NAMALWA (cell line): ENCODE results near the gene UBE2I.
A peak's percentile ranks its signal among the peaks of the same experiment; 100 is the strongest.

ENCODE experiments used
- DNase-seq: peaks from one replicate; pipeline ENCODE4 v3.0.0-alpha.2; 2015; ENCODE audit warnings: low spot score

The UBE2I gene

GRCh38 chr16:1330931-1331711 lies 21.7 kb downstream of the UBE2I start:
- DNase-seq = no peak

GRCh38 chr16:1331712-1332617 lies 22.5 kb downstream of the UBE2I start:
- DNase-seq = peak; percentile 98

- no peak for DNase-seq
These were observed 23.2 kb downstream of the UBE2I start for GRCh38 chr16:1332618-1333148.

GRCh38 chr16:1333149-1333812 lies 23.8 kb downstream of the UBE2I start, which contains the start of gene BAIAP3:
Gene BAIAP3 (plus strand): TSS chr16:1333645. CDS start chr16:1338550, 4,905 bp downstream.
- DNase-seq = peak; percentile 45

DNA sequence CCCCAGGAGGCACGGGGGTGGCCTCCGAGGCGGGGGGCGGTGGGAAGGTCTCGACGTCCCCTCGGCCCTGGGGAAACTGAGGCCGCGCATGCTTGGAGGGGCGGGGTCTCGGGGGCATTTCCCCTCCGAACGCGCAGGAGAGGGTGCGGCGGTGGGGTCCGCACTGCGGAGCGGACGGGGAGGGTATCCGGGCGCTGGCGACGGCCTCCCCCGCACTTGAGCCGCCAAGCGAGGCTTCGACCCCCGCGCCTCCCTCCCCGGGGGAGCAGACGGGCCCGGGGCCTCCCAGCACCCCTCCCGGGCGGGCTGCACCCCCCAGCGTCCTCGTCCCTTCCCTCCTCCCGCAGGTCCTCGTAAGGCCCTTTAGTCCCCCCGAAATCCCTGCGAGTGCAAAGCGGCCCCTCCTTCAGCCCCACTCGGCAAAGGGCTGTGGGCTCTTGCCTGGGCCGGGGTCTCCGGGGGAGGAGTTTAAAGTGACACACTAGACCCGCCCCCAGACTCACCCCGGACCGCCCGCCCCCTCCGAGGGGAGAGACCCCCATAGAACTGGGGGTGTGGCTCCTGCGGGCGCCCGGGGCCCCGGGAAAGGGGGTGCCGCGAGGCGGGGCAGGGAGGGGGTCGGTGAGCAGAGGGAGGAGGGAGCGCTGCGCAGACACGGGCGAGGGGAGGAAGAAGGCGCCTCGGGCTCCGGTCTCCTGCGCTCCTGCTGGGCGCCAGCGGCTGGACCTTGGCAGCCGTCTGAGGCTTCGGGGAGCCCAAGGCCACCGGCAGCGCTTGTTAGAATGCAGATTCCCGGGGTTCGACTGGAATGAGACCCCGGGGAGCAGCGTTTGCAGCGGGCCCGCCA lies 24.6 kb downstream of the UBE2I start:
- no peak for DNase-seq

GRCh38 chr16:1334739-1335138 lies 25.3 kb downstream of the UBE2I start:
- DNase-seq = no peak

DNA sequence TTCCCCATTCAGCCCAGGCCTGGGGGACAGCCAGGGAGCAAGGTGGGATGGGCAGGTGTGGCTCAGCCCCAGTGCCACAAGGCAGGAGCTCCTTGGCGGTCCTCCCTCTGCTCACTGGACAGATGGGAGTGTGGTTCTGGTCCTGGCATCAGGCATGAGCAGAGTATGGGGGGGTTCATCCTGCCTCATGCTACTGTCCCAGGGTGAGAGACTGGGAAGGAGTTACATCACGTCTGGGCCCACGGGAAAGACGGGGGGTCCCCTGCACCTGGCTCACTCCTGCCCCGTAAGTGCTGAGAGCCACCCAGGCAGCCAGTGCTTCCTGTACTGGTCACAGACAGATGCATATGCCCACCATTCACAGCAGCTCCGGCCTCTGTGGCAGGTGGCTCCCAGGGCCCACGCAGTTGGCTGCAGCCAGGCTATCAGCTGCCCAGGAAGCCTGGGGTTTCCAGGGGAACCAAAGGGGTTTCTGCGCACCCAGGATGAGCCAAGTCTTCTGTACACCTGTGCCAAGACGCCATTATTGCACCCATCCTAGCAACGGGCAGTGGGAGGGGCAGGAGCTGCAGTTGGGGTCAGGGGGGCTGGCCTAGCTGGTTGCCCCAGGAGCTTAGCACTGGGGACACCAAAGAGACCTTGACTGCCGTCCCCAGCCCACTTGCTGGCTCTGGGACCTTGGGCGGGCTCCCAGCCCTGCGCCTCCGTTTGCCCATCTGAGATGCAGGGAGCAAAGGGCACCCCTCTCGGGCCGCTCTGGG lies 26.0 kb downstream of the UBE2I start:
- DNase-seq = peak; percentile 70

DNA sequence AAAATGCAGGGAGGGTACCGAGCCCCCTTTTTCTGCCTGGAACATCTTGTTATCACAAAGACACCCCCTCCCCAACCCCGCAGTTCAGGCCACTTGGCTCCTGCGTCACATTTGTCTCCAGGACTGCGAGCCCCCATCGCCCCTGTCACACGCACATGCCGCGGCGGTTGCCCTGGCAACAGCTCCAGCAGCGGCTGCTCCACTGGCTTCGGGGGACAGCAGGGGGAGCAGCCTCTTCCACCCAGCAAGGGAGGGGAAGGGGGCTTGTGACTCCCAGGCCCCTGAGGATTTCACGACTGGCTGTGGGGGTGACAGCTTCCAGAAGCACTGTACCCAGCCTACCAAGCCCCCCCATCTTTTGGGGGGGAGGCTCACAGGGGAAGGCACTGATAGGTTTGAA lies 26.6 kb downstream of the UBE2I start:
- DNase-seq = peak; percentile 60

DNA sequence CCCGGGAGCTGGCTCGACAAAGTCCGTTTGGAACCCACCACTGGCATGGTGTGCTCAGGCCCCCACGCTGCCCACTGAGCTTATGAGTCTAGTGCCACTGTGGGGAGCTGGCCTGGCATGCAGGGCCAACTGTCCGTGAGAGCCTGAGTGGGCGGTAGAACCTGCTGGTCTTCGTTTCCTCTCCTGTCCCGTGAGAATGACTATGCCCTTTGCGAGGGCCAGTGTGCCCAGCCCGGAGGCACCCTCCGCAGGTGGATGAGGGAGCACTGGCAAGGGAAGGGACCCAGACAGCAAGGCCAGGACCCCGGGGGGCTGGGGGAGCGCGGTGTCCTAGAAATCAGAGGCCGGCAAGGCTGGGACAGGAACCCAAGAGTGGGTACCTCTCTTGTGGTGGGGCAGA lies 27.2 kb downstream of the UBE2I start:
- DNase-seq = no peak

DNA sequence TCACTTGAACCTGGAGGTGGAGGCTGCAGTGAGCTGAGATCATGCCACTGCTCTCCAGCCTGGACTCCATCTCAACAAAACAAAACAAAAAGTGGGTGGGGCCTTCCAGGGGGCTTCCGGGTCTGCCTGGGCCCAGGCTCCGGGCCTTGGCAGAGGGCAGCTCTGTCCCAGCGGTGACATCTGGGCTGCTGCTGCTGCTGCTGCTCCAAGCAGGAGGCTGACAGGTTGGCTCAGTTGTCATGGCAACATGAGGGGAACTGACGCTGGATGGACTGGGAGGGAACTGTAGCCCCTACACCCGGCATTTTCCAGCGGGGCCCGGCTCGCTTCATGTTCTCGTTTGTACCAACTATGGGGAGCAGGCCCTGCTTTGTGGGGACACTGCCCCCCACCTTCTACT lies 28.1 kb downstream of the UBE2I start:
- DNase-seq = no peak

GRCh38 chr16:1338119-1338730 lies 28.8 kb downstream of the UBE2I start:
- DNase-seq = no peak

- no peak for DNase-seq
These were observed 29.6 kb downstream of the UBE2I start for GRCh38 chr16:1338855-1339675.

DNA sequence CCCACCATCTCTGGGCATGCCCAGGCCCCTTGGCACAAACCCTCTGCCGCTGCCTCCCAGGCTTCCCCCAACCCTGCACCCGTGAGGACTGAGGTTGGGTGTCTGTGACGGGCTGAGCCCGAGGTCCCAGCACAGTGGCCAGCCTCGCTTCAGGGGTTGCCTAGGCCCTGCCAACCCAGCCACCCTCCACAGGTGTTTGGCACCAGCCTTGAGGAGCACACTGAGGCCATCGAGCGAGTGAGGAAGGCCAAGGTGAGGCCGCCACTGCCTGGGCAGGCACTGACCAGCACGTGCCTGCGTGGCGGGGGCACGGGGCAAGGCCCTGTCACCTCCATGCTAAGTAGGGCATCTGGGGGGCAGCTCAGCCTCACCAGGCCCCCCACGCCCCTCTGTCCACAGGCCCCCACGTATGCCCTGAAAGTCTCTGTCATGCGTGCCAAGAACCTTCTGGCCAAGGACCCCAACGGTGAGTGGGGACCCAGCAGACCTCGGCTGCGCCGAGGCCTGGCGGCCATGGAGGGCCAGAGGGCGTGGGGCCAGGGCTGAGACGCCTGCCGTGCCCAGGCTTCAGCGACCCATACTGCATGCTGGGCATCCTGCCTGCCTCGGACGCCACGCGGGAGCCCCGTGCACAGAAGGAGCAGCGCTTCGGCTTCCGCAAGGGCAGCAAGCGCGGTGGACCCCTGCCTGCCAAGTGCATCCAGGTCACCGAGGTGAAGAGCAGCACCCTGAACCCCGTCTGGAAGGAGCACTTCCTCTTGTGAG lies 31.5 kb downstream of the UBE2I start:
- DNase-seq = no peak

DNA sequence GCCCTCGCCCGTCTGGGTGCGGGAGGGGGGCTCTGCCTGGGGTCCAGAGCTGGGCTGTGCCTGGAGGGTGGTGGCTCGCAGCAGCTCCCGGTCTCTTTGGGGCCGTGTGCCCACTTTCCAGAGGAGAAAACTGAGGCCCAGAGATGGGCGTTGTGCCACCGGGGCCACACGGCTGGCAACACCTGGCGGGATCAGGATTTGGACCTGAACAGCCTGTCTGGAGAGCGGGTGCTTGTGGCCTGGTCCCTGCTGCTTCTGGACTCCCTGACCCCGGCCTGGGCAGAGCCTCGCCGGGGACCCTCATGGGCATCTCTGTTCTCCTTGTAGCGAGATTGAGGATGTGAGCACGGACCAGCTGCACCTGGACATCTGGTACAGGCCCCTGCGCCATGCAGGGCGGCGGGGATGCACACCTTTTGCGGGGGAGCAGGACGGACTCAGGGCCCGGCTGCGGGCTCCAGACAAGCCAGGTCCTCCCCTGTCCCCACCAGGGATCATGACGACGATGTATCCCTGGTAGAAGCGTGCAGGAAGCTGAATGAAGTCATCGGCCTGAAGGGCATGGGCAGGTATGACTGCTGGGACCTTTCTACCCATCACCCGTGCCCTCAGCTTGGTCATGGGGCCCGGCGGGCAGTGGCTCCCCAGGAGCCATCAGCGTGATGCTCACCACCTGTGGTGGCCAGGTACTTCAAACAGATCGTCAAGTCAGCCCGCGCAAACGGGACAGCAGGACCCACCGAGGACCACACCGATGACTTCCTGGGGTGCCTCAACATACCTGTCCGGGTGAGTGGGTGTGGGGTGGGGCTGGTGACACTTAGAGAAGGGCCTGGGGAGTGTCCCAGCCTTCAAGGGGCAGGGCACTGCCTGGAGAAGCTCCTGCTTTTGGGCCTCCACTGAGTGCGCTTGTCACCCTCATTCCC lies 32.3 kb downstream of the UBE2I start:
- DNase-seq = no peak

DNA sequence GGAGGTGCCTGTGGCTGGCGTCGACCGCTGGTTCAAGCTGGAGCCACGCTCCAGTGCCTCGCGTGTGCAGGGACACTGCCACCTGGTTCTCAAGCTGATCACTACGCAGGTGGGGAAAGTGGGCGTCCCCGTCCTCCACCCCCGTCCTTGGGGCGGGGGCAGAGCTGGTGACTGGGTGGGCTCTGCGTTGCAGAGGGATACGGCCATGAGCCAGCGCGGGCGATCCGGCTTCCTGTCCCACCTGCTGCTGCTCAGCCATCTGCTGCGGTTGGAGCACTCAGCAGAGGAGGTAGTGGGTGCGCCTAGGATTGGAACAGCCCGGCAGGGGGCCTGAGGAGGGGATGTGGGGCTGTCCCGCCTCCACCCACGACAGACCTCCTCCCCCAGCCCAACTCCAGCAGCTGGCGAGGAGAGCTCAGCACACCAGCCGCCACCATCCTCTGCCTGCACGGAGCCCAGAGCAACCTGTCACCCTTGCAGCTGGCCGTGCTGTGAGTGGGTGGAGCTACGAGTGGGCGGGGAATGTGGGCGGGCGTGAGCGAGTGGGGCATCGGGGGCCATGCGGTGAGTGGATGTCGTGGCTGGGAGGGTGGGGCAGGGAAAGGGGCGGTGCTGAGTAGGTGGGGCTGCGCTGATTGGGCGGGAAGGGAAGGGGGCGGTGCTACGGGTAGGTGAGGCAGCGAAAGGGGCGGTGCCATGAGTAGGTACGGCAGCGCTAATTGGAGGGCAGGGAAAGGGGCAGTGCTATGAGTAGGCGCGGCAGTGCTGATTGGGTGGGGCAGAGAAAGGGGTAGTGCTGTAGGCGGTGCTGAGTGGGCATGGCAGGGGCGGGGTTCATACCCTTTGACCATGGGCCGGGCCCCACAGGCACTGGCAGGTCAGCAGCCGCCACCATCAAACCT lies 33.3 kb downstream of the UBE2I start:
- DNase-seq = peak; percentile 98
